SH-SY5Y (cell line): ENCODE measurements around the gene ZIC2.

Experiments
- GATA2 ChIP-seq: IDR thresholded peaks from 2 replicates; pipeline ENCODE4 v1.6.1; 2011; ENCODE audit warnings: mild to moderate bottlenecking, low read depth, low read length
- GATA3 ChIP-seq: IDR thresholded peaks from 2 replicates; pipeline ENCODE4 v1.6.1; 2011; ENCODE audit warnings: low read depth, mild to moderate bottlenecking, low read length, moderate library complexity

DNA sequence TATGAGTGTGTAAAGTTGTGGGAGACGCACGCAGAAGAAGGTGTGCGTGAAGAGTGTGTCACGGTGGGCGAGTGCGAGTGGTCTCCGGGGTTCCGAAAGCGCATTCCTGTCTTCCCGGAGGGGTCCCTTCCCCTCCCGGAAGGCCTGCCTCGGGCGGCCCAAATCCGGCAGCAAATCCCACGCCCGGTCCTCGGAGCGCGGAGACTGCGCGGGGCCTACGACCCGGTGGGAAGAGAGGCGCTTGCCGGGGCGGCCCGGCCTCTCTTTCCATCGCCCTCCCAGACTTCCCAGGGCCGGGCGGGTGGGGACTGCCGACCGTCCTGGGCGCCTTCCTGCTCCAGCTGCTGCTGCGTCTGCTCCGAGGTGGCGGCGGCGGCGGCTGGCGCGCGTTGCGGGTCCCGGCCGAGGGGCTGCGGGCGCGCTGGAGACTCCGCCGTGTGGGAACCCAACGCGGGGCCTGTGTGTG lies 12.1 kb upstream of the ZIC2 start:
- TF ChIP-seq GATA3: no peak
- TF ChIP-seq GATA2: no peak
